NCI-H2227 (cell line): ENCODE results near the gene KRI1.

Source experiments
- DNase-seq: peaks from one replicate; lab custom pipeline; 2025; ENCODE audit not compliant: unreplicated experiment; lab: John Stamatoyannopoulos, UW

The KRI1 gene

DNA sequence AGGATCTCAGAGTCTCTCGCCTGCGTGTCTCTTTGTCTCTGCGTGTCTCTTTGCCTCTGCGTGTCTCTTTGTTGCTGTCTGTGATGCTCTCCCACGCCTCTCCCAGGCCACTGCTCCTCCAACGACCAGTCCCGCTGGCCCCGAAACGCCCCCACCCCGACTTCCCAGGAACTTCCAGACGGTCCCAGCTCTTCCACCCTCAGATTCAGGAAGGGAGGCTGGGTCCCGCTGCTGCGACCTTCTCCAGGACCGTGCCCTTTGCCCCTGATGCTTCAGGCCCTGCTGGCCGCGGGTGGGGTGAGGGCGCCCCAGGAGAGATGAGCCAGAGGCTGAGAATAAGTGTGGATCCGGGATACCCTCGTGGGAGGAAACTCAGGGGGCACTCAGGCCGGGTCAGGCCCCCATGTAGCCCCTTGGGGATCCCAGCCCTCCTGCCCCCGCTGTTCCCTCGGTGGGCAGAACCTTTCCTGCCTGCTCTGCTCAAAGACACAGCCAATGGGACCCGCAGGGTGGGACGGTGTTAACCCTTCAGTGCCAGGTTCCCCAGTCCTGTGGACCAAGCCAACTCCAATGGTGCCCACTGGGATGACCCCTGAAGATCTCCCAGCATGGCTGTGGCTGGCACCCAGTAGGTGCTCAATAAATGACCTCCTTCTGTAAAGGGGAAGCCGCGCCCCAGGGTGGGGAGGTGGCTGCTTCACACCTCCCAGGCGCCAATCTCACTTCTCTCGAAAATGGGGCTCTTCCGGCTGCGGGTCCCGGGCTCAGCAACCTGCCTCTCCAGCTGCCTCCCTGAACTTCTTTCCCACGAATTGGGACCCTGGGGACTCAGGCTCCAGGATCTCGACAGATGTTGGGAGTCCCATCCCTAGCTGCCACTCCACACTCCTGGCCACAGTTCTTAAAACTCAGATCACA is 47.1 kb downstream of the KRI1 start:
- DNase-seq: no peak

GRCh38 chr19:10517760-10518443 is 47.9 kb downstream of the KRI1 start:
- peak; percentile 69 for DNase-seq

DNA sequence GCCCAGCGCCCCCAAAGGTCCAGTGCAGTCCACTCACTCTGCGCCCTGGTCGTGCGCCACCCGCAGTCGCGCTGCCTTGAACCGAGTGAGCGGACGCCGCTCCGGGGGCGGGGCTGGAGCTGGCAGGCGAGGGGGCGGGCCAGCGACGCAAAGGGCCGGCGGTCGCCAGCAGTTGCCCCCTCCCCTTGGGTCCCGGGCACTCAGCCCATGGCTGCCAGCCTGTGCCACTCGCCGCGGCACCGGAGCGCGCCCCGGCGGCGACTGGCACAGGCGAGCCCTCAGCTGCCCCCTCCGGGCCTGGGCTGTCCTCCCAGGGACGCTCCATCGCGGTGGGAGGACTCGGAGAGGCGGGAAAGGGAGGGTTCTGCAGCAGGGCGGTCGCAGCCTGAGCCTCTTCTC is 48.5 kb downstream of the KRI1 start, which contains the start of gene S1PR5:
TSS of gene S1PR5 (minus strand) at position 87 of the 399 bp plus-strand sequence. CDS start 2,436 bp downstream, outside the sequence.
- DNase-seq: peak; percentile 66

- no peak for DNase-seq
Measured at GRCh38 chr19:10516671-10517286, 49.0 kb downstream of the KRI1 start.

- no peak for DNase-seq
Measured at GRCh38 chr19:10516064-10516385, 49.8 kb downstream of the KRI1 start.

- DNase-seq: no peak
Measured at GRCh38 chr19:10514211-10515145, 51.3 kb downstream of the KRI1 start.

GRCh38 chr19:10513223-10513622 is 52.6 kb downstream of the KRI1 start:
- DNase-seq: no peak

DNA sequence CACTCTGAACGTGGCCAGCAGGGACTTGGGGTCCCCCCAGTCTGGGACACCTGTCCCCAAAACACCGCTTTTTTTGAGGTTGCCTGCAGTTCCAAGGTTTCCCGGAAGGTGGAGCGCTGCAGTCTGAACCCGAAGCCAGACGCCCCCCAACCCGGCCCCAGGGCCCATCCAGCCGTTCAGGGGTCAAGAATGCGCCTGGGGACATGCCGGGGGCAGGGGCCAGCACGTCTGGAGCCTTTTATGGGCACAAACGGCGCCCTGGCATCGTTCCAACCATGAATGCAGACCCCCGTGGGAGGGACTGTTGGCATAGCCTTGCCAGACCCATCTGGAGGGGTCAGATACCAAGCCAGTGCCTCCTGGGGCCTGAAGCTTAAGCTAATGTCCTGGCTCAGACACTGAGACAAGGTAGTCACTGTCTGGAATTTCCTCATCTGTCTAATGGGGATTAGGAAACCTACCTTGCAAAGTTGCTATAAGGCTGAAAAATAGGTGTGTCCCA is 55.5 kb downstream of the KRI1 start:
- peak; percentile 7 for DNase-seq

DNA sequence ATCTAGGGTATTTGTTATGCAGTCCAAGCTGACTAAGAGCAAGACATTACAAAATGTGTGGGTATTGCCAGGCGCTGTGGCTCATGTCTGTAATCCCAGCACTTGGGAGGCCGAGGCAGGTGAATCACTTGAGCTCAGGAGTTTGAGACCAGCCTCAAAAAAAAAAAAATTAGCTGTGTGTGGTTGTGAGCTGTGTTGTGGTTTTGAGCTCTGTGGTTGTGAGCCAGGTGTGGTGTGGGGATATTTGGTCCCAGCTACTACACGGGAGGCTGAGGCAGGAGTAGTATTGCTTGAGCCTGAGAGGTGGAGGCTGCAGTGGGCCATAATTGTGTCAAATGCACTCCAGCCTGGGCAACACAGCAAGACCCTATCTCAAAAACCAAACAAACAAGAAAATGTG is 57.1 kb downstream of the KRI1 start:
- DNase-seq: no peak

DNA sequence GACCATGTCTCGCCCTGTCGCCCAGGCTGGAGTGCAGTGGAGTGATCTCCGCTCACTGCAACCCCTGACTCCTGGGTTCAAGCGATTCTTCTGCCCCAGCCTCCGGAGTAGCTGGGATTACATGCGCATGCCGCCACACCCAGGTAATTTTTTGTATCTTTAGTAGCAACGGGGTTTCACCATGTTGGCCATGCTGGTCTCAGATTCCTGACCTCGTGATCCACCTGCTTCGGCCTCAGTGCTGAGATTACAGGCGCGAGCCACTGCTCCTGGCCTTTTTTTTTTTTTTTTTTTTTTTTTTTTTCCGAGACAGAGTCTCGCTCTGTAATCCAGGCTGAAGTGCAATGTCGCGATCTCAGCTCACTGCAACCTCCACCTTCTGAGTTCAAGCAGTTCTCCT is 57.8 kb downstream of the KRI1 start:
- no peak for DNase-seq

GRCh38 chr19:10505583-10506229 is 60.1 kb downstream of the KRI1 start:
- DNase-seq: no peak
